Measurements from ENCODE around the gene SPAG17.

Gene SPAG17

GRCh38 chr1:118093017-118093416, 92.0 kb downstream of the SPAG17 start:
- ChIA-PET CTCF (interaction anchor here (0.5 kb wide), 1 partner anchor 27 kb away, joined by 3 read pairs; no protein-coding TSS in a partner anchor), POLR2A (no interaction called here)
- TF ChIP-seq ZNF514 (tag by site-specific recombination; IDR thresholded peaks at IDR 0.05) (no peak), TSHZ1 (tag by site-specific recombination; IDR thresholded peaks at IDR 0.05; ENCODE audit: borderline replicate concordance) (no peak), ZSCAN16 (tag by site-specific recombination; IDR thresholded peaks at IDR 0.05) (no peak), ZNF777 (tag by site-specific recombination; IDR thresholded peaks at IDR 0.05; ENCODE audit: borderline replicate concordance) (no peak), ZNF2 (tag by site-specific recombination; IDR thresholded peaks at IDR 0.05) (no peak), ZNF140 (tag by site-specific recombination; IDR thresholded peaks at IDR 0.05) (no peak), REPIN1 (tag by site-specific recombination; IDR thresholded peaks at IDR 0.05; ENCODE audit: low read depth) (no peak), ZNF596 (tag by site-specific recombination; IDR thresholded peaks at IDR 0.05) (no peak), ZNF837 (tag by site-specific recombination; IDR thresholded peaks at IDR 0.05) (no peak), ZNF792 (tag by site-specific recombination; IDR thresholded peaks at IDR 0.05) (no peak), ZNF37A (tag by site-specific recombination; IDR thresholded peaks at IDR 0.05) (no peak)

DNA sequence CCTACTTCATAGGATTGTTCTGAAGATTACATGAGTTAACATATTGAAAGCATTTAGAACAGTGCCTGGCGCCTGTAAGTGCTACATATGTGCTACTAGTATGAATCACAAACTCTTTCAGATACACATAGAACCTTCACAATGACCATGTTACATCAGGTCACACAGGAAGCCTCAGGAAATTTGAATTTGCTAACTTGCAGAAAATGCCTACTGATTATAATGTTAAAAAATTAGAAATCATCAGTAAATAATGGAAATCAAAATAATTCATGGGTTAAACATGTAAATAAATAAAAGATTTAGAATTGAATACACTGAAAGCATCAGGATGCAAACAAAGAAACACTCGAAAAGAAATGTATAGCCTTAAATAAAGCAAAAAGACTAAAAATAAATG, 94.9 kb downstream of the SPAG17 start:
- TF ChIP-seq ZNF350 (tag by site-specific recombination; IDR thresholded peaks at IDR 0.05) (no peak), MZF1 (tag by site-specific recombination; IDR thresholded peaks at IDR 0.05; ENCODE audit: borderline replicate concordance) (no peak), ZNF19 (tag by site-specific recombination; IDR thresholded peaks at IDR 0.05; ENCODE audit: low read depth) (no peak), GLI2 (tag by site-specific recombination; IDR thresholded peaks at IDR 0.05; ENCODE audit: borderline replicate concordance, low read depth) (no peak), ZNF362 (tag by site-specific recombination; IDR thresholded peaks at IDR 0.05) (no peak), ZNF776 (tag by site-specific recombination; IDR thresholded peaks at IDR 0.05; ENCODE audit: borderline replicate concordance) (no peak), ZBTB17 (tag by site-specific recombination; IDR thresholded peaks at IDR 0.05) (no peak), ZNF837 (tag by site-specific recombination; IDR thresholded peaks at IDR 0.05) (no peak), BCL11A (tag by site-specific recombination; IDR thresholded peaks at IDR 0.05; ENCODE audit: low read depth) (no peak), ZNF184 (tag by site-specific recombination; IDR thresholded peaks at IDR 0.05) (no peak), ZNF366 (tag by site-specific recombination; conservative IDR thresholded peaks at IDR 0.05) (no peak), ZBTB49 (tag by site-specific recombination; IDR thresholded peaks at IDR 0.05; ENCODE audit: low read depth) (no peak), KLF8 (tag by site-specific recombination; IDR thresholded peaks at IDR 0.05) (no peak)
- TF ChIP-seq, protein P1, sequence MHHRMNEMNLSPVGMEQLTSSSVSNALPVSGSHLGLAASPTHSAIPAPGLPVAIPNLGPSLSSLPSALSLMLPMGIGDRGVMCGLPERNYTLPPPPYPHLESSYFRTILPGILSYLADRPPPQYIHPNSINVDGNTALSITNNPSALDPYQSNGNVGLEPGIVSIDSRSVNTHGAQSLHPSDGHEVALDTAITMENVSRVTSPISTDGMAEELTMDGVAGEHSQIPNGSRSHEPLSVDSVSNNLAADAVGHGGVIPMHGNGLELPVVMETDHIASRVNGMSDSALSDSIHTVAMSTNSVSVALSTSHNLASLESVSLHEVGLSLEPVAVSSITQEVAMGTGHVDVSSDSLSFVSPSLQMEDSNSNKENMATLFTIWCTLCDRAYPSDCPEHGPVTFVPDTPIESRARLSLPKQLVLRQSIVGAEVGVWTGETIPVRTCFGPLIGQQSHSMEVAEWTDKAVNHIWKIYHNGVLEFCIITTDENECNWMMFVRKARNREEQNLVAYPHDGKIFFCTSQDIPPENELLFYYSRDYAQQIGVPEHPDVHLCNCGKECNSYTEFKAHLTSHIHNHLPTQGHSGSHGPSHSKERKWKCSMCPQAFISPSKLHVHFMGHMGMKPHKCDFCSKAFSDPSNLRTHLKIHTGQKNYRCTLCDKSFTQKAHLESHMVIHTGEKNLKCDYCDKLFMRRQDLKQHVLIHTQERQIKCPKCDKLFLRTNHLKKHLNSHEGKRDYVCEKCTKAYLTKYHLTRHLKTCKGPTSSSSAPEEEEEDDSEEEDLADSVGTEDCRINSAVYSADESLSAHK (tag by site-specific recombination; IDR thresholded peaks at IDR 0.05): no peak
- no peak overlapping the region for H3K27ac ChIP-seq (ENCODE audit: extremely low read depth, low read depth, low read length)
- no peaks in the 10 kb centered on the region for H3K9me3 ChIP-seq (ENCODE audit: control insufficient read depth, insufficient read depth, low read depth, low read length)
- ChIA-PET CTCF (interaction anchor here (0.7 to 1.1 kb wide), 2 partner anchors 12 to 62 kb away, joined by 3 read pairs; no protein-coding TSS in a partner anchor), POLR2A (no interaction called here)
- H3K36me3 ChIP-seq (ENCODE audit: control insufficient read depth in 2 of 2, insufficient read depth in 1 of 2, low read length in 2 of 2): no peaks in the 10 kb centered on the region
- no peaks in the 10 kb centered on the region for H3K4me1 ChIP-seq (ENCODE audit: control insufficient read depth, insufficient read depth, low read length)
- H3K4me3 ChIP-seq (ENCODE audit: low read depth, low read length): no peak overlapping the region

More at GRCh38 chr1:118093017-118093416, 92.0 kb downstream of the SPAG17 start:
- H3K36me3 ChIP-seq (ENCODE audit: control insufficient read depth in 2 of 2, insufficient read depth in 1 of 2, low read length in 2 of 2): no peaks in the 10 kb centered on the region
- no peaks in the 10 kb centered on the region for H3K9me3 ChIP-seq (ENCODE audit: control insufficient read depth, insufficient read depth, low read depth, low read length)
- no peaks in the 10 kb centered on the region for H3K4me1 ChIP-seq (ENCODE audit: control insufficient read depth, insufficient read depth, low read length)
- H3K27ac ChIP-seq (ENCODE audit: extremely low read depth, low read depth, low read length): no peak overlapping the region
- no peak overlapping the region for H3K4me3 ChIP-seq (ENCODE audit: low read depth, low read length)
